Stimulated activated CD4-positive, alpha-beta T cell treated with anti-CD3 and anti-CD28 coated beads, TNF-alpha, amount 100 ng/mL, for 1 hour (primary cell): ENCODE measurements around the gene LAP3.
"Not testable (repeated sequence)": the region's sequence is repeated elsewhere in the genome, so short reads cannot be mapped to it uniquely, and the experiment has no call there.

Experiments used
- DNase-seq, 3 donors: peaks; one replicate each; pipeline ENCODE4 v3.0.0-alpha.2; 2020; ENCODE audit warnings: low read depth in 3 of 3, low spot score in 1 of 3

The LAP3 gene

DNA sequence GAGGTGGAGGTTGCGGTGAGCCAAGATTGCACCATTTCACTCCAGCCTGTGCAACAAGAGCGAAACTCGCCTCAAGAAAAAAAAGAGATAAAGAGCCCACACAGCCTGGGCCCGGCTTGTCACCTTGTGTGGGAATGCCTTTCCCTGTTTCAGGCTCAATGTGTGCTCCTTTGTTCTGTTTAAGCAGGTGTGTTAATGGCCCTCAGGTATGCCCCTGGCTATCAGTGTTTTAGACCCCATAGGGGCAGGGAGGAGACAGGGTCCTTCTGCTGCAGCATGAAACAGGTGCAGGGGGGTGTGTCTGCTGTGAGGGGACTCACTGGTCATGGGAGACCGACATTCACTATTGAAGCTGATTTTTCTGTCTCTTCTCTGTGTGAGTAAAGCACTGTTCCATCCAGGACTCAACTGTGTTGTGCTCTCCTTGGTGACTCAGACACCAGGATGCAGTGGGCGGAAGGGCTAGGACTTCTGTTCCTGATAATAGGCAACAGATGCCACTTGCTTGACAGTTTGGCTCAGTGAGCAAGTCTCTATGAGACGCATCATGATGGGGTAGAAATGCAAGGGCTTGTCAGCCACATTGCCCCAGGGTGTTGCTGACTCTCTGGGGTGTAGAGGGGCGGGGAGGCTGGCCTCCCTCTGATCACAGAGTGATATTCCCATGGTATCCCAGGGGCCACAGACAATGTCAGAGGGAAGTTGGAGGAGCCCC is 15.6 kb upstream of the LAP3 start:
- no peak for DNase-seq

DNA sequence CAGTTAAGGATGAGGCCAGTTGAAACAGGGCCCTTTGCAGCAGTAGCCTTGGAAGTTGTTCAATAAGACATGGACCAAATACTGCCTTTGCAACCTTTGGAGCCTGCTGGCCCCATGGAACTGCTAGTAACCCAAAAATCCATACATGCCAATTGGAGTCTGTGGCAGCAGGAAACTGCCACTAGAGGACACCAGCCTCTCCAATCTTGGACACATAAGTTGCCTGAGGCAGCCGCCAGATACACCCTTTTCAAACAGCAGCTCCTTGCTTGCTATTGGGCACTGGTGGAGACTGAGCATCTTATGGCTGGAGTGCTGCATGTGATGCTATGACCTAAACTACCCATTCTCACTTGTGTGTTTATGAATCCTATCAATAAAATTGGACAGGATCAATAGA is 14.8 kb upstream of the LAP3 start:
- DNase-seq = no peak

DNA sequence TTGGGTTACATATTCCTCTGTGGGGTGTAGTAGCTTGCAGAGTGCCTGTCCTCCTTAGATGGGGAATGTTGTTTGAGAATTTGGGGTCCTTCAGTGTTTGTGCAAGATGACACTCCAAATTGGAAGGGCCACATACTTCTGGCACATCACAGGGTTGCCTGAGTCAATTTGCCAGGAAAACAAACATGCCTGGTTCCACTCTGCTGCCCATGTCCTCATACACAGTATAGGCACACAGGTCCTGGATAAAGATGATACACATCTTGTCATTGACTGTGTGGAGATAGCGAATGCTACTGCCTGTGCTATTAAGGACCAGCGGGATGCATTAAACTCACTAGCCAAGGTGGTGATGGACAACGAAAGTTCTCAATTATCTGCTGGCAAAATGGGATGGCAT is 11.2 kb upstream of the LAP3 start:
- DNase-seq = no peak

DNA sequence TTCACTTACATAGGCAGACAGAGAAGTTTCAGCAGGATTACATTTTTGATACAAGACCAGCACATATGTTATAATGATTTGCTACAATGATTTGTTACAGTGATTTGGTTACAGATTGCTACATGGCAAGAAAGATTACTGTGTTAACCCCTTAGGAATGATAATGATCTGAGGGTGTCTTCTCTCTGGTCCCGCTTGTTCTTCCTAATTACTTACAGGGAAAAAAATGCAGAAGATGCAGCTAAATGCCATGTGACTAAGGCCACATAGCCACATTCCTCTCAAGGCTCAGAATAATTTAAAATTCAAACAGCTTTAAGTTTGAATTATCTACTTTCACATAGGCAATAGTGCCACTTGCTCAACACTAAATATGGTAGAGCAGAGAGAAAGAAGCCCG is 9.7 kb upstream of the LAP3 start:
- DNase-seq = no peak

DNA sequence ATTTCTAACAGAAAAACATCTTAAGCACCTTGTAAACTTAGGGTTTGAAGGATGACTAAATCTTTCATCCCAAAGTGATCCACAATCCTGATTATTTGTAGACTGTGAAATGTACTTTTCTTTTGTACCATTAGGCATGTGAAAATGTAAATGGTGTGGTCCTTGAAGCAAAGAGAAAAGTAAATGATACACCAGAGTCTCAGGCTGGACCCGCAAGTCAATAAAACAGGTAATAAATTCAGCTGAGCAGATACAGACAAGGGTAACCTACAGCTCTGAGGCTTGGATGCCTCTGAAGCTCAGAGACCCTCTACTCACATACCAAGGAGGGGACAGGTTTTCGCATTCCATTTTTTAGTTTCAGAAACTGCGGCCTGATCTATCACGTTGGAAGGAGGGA is 2.8 kb upstream of the LAP3 start:
- no peak for DNase-seq

DNA sequence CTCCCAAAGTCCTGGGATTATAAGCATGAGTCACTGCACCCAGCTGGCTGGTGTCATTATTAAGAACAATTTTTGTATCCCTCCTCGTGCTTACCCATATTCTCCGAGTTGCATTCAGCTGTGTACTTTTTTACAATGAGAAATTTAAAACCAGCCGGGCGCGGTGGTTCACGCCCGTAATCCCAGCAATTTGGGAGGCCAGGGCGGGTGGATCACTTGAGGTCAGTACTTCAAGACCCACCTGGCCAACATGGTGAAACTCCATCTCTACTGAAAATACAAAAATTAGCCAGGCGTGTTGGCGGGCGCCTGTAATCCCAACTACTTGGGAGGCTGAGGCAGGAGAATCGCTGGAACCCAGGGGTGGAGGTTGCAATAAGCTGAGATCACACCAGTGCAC is 1.8 kb upstream of the LAP3 start:
- DNase-seq = not testable (repeated sequence)

DNA sequence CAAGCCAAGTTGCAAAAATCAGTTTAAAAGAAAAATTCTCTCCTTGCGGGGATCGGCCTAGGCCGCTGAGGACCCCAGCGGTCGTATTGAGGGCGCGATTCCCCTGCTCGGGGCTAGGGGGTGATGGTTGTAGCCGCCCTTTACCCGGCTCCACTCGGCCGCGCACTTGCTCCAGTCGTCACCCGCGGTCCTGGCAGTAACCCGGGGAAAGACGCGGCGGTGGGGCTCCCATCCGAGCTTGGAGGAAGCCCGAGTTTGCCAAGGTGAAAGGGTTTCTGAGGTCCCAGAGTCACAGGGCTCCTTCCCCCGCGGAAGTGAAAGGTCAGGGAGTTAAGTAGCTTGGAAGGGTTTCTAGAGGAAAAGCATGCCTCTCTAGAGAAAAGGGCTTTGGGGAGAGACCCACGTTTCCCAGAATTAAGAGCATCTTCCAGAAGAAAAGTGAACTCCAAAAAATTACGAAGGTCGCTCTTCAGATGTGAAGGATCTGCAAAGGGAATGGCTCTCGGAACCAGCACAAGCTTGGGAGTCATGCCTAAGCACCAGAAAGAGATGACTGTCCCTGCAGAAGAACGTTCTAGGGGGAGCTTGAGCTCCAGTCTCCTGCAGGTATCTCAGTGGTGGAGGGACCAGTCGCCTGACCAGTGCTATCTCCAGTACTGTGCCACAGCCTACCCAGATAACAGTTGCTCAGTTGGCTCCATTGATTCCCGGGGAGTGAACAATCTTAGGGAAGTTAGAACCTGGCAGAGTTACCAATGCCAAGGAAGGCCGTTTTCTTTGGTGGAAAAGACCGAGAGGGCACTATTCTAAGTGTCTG is 875 bp downstream of the LAP3 start:
- peak in 1 of 3 donors; percentile 5 for DNase-seq

DNA sequence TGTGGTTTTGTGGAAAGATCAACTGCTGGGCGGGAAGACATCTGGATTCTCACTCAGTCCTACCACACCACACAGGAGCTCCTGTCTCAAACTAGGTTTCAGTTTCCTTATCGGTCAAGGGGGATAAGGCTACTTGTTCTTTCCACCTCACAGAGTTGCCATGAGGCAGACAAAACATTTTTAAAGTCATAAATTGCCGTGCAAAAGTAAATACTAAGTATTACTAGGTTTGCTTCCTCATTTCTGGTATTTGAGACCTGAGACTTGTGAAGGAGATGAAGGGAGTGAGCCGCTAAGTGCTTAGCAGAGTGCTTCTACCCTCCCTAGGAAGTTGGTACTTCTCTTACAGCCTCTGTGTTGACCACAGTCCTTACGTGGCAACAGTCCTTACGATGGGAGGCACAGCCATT is 1.5 kb downstream of the LAP3 start:
- no peak for DNase-seq

DNA sequence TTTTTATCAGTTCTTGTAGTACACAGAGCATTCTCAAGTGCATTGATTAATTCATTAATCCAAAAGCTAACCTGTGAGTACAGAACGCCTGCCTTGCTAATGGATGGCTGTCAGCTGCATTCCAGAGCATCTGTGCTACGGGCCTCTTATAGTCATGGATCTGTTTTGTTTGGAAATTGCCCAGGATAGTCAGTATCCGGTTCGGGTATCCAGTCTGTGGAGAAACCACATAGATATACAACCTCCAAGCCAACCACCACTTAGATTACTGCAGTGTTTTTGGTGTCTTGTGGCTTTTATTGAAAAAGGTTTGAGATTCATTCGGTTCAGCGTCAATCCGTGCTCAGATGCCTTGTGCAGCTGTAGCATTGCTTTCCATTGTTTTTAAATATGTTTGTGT is 4.0 kb downstream of the LAP3 start:
- DNase-seq = no peak

DNA sequence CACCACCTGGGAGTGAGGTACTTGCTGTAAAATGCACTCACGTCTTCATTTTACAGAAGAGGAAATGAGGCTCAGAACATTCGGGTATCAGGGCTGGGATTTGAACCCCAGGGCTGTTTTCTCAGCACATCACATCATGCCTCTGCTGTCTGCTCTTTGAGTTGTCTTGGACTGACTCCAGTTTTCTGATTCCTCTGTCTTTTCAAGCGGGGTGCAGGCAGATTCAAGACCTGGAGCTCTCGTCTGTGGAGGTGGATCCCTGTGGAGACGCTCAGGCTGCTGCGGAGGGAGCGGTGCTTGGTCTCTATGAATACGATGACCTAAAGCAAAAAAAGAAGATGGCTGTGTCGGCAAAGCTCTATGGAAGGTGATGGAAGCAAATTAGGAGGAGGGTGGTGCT is 6.3 kb downstream of the LAP3 start:
- no peak for DNase-seq

DNA sequence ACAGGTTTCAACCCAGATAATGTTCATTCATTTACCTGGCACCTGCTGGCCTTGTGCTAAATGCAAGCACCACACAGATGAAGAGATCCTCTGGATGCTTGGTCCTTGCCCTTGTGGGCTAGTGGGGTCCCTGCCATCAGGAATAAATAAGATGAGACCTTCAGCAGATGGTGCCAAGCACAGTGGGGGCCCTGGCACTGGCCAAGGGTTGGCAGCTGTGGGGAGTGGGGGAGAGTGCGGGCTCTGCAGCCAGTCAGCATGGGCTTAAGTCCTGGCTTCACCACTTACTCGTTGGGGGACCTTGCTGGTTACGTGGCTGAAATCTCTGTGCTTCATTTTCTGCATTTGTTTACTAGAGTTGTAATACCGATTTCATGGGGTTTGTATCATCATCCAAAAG is 6.9 kb downstream of the LAP3 start:
- DNase-seq = no peak

DNA sequence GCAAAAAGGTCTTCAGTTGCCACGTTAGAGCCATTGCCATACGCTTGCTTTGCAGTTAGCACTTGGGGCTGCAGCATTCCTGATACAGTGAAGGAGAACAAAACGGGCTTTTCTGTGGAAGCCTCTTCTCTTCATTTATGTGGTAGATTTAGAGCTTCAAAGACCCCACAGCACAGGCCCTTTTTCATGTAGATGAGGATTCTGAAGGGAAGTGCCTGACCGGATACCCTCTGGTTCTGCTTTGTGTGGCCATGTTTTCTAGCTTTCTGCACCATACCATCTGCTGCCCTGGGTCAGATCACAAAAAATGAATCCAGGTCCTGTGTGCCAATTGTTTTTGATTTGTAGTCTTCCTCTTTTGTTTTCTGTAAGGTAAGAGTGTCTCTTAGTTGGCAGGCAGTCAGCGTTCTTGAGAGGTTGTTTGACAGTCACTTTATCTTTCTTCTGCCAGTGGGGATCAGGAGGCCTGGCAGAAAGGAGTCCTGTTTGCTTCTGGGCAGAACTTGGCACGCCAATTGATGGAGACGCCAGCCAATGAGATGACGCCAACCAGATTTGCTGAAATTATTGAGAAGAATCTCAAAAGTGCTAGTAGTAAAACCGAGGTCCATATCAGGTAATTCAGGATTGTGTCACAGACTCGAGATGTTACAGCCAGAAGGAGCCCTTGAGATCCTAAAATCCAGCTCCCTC is 7.7 kb downstream of the LAP3 start:
- no peak for DNase-seq

DNA sequence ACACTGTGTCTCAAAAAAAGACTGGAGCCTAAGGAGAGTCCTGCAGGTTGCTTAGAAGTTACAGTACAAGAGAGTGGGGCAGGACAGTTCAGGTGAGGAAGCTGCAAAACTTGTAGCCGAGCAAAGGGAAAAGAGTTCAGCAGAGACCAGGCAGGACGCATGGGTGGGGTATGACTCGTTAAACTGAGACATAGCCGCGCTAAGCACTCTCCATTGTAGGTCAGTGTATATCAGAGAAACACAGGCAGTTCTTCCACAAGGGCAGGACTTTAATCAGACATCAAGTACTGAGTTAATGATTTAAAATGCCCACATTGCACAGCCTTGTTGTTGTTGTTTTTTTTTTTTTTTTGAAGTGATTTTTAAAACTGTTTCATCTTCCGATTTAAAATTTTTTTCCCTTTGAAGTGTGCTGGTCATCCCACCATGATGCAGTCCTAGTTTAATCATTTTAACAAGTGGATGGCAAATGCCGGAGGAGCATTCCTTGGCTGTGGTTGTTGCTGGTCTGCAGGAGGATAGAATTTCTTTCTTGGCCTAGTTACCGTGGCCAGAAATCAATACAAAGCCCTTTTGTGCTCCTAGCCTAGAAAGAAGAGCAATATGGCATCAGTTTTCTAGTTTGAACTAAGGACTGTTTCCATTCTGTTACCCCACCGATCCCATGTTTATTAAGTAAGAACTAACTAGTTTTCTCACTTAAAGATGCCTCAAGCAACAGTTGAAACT is 10.3 kb downstream of the LAP3 start:
- no peak for DNase-seq

DNA sequence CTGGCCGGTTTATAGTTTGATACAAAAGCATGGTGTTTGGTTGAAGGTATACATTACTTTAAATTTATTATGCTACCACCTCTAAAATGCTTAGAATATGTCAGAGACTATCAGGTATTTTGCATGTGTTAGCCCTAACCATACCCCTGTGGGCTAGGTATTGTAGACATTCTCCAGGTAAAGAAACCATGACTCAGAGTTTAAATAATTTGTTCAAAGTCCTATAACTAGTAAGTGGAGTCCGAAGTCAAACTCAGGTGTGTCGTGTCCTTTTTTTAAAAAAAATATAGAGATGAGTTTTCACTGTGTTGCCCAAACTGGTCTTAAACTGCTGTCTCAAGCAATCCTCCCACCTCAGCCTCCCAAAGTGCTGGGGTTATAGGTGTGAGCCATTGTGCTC is 12.4 kb downstream of the LAP3 start:
- DNase-seq = no peak

DNA sequence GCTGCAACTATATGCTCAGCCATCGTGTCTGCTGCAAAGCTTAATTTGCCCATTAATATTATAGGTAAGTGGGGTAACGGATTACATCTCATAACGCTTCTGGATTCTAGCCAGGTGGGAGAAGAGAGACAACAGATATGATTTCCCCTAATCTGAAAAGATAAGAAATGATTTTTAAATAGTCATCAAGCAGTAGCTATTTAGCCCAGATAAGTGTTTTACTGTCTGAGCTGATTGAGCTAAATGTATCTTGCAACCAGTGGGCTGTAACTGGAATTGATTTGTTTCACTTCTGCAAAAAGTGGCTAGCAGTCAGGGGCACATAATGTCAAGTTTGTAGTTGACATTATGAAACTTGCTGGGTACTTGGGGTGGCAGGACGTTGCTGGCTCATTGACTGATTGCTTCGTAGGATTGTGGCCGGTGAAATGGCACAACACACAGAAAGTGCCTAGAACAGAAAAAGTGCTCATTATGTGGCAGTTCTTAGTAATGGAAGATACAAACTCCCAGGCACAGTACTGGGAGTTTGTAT is 18.5 kb downstream of the LAP3 start:
- no peak for DNase-seq

DNA sequence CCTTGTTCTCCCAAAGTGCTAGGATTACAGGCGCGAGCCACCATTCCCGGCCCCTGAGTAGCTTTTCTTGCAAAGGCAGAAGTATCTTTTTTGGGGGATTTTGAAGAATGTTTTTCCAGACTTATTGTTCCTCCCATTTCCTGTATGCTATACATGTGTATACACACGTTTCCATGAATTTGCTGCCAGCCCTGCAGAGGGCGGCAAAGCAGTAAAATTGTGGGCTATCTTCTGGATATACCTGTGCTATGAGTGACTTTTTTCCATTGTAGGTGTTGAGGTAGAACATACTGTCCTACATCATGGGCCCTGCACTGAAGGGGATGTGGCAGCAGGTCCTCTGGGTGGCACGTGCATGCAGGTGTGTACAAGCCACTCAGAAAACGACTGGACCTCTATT is 20.5 kb downstream of the LAP3 start:
- DNase-seq = no peak

DNA sequence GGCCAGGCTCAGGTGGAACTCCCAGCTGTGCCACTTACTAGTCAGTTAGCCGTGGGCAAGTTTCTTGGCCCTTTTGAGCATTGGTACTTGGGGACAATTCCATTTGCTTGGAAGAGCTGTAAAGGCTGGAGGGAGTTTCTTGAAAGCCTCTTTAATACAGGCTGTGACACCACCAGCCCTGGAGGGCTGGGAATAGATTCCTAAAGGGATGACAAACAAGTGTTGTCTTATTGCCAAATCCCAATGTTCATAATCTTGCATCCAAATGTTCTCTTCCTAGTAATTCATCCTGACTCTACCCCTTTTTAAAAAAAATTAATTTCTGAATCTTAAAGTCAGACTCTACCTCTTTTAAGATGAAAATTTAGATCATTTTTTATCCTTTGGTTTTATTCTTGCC is 22.8 kb downstream of the LAP3 start:
- no peak for DNase-seq

DNA sequence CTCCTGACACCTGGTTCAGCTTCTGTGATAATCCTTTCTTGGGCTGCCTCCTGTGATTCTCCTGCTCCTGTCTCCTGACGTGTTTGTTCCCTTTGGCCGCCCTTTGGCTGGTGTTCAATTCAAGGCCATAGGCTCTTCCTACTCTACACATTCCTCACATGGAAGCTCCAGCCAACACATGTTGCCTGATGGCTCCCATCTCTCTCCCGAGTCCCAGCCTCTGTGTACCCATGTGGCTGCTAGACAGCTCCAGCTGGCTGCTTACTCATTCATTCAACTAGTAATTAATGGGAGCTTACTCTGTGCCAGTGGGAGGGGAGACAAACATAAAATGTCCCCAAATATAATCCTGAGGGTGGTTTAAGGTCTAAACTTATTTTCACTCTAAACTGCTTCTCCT is 28.2 kb downstream of the LAP3 start:
- no peak for DNase-seq

DNA sequence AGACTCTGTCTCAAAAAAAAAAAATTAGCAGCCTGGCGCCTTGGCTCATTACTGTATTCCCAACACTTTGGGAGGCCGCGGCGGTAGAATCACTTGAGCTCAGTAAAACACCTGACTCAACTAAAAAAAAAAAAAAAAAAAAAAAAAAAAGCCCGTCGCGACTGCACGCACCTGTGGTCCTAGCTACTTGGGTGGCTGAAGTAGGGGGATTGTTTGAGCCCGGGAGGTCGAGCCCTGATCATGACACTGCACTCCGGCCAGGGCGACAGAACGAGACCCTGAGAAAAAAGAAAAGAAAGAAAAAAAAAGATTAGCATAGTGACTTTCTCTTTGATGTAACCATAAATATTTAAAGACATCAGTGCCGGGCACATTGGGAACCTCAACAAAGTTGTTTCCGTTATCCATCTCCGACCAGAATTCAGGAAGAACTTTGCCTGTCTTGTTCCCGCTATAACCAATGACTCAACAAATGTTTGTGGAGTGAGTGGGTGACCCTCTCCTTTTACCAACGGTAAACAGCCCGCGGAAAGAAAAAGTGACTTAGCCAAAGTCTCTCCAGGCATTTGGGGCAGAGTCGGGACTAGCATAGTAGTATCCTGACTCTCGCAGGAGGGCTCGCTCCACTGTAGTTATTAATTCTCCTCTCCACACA is 36.9 kb downstream of the LAP3 start:
- peak in 1 of 3 donors; percentile 1 for DNase-seq

DNA sequence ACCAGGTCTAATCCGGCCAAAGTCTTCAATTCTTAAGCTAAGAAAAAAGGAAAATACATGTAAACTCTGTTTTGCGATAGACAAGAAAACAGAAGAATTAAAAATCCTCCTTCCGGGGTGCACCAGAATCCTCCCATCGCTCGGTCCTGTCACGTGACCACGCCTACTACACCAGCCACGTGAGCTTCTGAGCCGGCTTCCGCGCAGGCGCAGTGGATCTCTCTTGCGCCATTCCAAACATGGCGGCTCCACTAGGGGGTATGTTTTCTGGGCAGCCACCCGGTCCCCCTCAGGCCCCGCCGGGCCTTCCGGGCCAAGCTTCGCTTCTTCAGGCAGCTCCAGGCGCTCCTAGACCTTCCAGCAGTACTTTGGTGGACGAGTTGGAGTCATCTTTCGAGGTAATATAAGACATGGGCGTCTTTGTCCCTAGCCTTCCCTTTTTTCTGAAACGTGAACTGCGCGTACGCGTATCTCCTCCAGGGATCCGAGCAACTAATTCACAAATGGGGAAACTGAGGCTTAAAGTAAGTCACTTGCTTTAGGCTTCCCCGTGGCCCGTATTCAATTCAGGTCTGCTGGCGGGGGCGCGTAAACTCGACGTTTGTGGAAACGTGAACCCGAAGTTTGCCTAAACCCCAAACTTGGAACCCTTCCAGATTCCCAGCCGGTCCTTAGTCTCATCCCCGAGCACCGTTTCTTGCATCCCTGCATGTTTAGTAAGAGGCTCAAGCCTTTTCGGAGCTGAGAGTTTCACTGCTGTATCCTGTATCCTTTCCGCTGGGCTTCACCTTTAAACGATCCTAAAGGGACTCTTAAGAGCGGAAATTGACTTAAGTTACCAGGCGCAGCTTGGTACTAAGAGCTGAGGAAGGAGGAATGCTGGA is 37.7 kb downstream of the LAP3 start, which contains the start of gene MED28:
TSS of gene MED28 (plus strand) at position 226 of the 884 bp plus-strand sequence. CDS start at position 240, 14 bp downstream.
- DNase-seq = peak; percentile 88 to 91 (median 91)
